HL-60/S4 treated with retinoic acid at 250 ng/mL for 4 days and 3 days (cell line): ENCODE measurements around the gene CHRNB2.
"Not testable (repeated sequence)": the region's sequence is repeated elsewhere in the genome, so short reads cannot be mapped to it uniquely, and the experiment has no call there.

Source experiments
- in situ Hi-C: fragments of 300-500 bp; cut with MboI; formaldehyde crosslinking; loops from 2 replicates; pipeline ENCODE4 v1.7.0; 2022; ENCODE audit warnings: low sequenced_read_pairs

The CHRNB2 gene, protein sequence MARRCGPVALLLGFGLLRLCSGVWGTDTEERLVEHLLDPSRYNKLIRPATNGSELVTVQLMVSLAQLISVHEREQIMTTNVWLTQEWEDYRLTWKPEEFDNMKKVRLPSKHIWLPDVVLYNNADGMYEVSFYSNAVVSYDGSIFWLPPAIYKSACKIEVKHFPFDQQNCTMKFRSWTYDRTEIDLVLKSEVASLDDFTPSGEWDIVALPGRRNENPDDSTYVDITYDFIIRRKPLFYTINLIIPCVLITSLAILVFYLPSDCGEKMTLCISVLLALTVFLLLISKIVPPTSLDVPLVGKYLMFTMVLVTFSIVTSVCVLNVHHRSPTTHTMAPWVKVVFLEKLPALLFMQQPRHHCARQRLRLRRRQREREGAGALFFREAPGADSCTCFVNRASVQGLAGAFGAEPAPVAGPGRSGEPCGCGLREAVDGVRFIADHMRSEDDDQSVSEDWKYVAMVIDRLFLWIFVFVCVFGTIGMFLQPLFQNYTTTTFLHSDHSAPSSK

DNA sequence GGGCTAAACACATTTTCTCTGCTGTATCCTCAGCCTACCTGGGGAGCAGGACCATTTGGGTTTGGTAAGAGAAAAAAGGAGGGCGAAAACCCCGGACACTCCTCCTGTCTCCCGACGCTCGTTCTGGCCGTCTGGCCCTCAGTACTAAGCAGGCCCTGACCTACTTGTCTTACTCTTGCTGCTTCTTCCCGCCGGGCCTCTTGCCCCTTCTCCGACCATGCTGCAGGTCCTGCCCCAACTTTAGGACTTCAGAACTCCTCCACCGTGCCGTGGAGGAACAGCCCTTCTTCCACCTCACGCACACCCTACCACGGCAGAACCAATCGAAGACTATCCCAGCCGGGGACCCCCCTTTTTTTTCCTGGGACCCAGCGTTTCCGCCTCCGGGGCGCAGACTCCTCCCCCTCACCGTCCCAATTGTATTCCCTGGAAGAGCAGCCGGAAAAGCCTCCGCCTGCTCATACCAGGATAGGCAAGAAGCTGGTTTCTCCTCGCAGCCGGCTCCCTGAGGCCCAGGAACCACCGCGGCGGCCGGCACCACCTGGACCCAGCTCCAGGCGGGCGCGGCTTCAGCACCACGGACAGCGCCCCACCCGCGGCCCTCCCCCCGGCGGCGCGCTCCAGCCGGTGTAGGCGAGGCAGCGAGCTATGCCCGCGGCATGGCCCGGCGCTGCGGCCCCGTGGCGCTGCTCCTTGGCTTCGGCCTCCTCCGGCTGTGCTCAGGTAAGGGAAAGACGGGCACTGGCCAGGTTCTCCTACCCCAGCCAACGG is at the start of gene CHRNB2:
Gene CHRNB2 (plus strand): TSS at position 393 of the 771 bp plus-strand sequence. CDS start 267 bp downstream, at position 660.
- in situ Hi-C loops = no loop called here

DNA sequence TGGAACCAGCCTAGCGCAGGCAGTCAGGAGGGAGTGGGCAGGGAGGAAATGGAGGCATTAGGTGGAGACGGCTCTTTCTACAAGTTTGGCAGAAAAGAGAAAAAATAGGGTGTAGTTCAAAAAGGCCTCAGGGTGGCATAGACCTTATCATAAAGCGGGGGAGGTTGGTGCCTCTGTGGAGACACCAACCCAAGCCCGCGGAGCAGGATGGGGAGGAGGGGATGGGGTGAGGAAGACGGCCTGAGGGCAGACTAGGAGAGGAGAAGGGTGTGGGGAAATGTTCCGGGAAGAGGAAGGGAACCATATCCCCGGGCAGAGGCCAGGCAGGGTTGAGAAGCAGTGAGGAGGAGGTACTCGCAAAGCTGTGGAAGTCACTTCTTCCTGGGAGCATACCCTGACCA is 48.0 kb upstream of the CHRNB2 start:
- in situ Hi-C loops = no loop called here

DNA sequence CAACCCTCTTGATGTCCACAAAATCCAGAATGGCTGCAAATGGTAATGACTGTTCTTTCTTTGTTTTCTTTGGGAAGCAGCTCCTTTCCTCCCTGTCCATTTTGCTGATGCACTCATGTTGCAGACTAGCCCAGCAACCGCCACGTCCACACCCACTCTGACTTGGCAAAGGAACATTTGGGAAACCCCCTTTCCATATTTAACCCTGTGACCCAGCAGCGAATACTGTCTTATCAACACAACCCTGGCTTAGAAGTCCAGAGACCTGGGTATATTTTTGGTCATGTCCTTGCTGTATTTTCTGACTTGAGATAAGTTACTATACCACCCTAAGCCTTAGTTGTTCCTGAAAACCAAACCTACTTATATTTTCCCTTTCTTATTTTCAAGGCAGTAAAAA is 47.2 kb upstream of the CHRNB2 start:
- in situ Hi-C loops = loop anchor here (5.0 kb wide), 1 partner anchor 33 kb away; no protein-coding TSS in a partner anchor

DNA sequence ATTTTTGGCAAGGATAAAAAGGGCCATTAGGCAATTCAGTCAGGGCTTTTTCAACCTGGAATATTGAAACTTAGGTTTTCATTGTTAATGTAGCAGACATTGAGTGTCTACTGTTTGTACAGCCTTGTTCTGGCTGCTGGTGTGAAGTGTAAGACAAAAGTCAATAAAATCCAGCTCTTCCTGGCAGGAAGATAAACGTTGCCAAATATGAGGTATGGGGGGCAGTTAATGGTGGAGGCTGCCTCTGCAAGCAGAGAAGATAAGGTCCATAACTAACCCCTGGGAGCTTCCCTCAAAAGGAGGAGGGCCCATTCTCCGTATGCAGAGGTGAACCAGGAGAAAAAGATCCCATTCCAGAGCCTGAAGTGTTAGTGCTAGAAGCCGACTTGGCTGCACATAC is 45.9 kb upstream of the CHRNB2 start:
- in situ Hi-C loops = loop anchor here (5.0 kb wide), 1 partner anchor 34 kb away; no protein-coding TSS in a partner anchor

DNA sequence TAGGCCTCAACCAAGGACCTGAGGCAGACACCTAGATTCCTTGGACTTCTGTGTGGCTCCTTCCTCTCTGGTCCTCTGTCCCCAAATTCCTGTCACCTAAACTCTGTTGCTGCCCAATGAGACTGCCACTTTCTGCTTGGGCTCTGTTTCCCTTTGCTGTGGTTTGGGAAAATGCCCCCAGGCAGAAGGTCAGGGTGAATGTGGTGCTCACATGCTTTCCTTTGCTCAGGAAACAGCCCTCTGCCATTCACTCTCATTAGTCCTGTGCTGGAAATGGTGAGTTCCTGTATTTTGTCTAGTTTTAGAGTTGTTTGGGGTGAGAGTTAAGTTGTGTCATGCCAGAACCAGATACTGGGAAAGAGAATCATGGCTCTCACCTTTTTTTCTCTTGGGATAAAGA is 42.7 kb upstream of the CHRNB2 start:
- in situ Hi-C loops = loop anchor here (5.0 kb wide), 1 partner anchor 38 kb away; no protein-coding TSS in a partner anchor

DNA sequence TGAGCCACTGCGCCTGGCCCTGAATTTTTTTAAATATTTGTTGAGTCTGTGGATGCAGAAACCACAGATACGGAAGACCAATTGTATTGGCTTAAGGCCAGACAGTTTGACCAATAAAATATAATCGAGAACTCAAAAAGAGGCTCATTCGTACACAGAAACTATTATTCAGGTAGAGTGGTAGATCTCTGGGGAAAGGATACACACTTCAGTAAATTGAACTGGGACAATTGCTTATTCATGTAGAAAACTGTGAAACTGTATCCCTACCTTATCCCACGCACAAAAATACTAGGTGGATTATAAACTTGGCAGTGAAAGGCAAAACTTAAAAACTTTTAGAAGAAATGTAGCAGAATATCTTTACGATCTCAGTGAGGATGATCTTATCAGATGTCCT is 40.4 kb upstream of the CHRNB2 start:
- in situ Hi-C loops = no loop called here

DNA sequence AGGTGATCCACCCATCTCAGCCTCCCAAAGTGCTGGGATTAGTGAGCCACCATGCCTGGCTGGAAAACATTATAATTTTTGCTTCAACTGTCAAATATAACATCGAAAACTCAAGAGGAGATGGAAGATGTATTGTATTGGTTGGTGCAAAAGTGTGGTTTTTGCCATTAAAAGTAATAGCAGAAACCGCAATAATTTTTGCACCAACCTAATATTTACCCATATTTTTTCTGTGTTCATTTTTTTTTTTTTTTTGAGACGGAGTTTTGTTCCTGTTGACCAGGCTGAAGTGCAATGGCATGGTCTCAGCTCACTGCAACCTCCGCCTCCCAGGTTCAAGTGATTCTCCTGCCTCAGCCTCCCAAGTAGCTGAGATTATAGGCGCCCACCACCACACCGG is 38.3 kb upstream of the CHRNB2 start:
- in situ Hi-C loops = no loop called here

DNA sequence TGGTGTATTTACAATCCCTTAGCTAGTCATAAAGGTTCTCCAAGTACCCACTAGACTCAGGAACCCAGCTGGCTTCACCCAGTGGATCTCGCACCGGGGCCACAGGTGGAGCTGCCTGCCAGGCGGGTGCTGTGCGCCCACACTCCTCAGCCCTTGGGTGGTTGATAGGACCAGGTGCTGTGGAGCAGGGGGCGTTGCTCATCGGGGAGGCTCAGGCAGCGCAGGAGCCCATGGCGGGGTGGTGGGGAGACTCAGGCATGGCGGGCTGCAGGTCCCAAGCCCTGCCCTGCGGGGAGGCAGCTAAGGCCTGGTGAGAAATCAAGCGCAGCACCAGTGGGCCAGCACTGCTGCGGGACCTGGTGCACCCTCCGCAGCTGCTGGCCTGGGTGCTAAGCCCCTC is 35.6 kb upstream of the CHRNB2 start:
- in situ Hi-C loops = not testable (repeated sequence)

DNA sequence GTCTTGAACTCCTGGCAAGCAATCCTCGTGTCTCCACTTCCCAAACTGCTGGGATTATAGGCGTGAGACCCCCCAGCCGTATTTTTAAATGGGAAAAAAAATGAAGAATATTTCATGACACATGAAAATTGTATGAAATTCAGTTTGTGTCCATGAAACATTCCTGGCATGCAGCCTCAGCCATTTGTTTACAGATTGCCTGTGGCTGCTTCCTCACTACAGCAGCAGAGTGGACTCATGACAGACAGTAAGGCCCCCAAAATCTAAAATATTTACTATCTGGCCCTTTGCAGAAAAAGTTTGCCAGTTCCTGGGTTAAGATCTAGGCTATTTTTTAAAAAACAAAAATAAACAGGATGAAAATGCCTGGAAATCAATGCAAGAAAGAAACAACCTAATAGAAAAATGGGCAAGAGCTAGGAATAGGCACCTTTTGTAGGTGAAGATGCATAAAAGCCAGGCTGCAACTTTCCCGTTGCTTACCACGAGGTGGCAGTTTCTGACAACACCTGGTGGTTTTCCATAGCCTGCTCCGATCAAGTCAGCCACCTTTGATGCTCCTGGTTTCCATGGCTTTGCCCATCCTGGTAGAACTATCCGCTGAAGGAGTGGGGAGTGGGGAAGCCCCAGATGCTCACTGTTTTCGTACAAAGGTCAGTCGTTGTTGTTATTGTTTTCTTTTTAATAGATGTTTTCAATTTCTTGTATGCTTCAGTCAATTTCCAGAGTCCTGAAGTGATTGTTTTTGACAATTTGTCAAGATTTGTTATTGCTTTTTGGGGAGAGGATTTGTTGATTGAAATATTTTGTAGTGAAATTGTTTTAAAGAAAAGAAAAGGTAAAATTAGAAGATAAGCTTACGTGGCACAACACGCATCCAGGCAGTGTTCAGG is 33.4 kb upstream of the CHRNB2 start:
- in situ Hi-C loops = no loop called here

DNA sequence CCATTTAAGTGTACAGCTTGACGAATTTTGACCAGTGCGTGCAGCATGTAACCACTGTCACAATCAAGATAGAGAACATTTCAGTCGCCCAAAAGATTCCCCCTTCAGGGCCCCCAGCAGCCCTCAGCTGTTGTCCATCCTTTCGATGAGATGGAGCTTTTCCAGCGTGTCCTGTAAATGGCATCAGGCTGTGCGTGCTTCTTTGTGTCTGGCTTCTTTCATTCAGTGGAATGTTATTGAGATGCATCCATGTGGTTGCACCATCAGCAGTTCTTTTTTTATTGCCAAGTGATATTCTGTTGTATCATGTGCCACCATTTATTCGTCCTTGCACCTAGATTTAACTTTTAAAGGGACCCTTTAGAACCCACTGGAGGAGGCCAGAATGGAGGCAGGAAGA is 31.0 kb upstream of the CHRNB2 start:
- in situ Hi-C loops = no loop called here

DNA sequence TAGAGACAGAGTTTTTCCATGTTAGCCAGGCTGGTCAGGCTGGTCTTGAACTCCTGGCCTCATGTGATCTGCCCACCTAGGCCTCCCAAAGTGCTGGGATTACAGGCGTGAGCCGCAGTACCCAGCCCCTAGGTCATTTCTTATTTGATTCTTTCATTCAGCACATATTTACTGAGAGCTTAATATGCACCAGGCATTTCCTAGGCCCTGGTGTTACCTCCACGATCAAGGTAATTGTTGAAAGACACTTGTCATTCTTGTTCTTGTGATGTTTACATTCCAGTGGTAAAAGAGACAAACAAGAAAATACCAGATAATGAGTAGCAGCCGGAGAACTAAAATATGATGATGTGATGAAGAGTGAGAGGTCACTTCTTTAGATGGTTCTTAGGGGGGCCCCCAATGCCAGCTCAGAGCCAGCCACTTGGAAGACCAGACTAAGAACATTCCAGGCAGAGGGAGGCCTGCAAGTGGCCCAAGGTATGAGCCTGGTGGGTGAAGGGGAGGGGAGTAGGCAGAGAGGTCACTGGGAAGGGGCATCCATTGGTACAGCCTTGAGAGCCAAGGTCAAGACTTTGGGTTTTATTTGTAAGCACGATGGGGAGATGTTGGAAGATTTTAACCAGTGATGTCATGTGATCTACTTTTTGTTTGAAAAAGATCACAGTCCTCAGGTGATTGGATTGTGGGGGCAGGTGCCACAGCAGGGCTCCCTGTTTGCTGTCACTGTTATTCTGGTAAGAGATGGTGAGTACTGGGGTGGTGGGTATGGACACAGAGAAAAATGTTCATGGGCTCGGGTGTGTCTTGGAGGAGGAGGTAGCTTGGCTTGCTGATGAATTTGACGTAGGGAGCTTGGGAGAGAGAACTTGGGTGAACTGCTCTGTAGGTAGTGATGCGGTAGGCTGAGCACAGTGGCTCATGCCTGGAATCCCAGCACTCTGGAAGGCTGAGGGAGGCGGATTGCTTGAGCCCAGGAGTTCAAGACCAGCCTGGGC is 27.8 kb upstream of the CHRNB2 start:
- in situ Hi-C loops = no loop called here

DNA sequence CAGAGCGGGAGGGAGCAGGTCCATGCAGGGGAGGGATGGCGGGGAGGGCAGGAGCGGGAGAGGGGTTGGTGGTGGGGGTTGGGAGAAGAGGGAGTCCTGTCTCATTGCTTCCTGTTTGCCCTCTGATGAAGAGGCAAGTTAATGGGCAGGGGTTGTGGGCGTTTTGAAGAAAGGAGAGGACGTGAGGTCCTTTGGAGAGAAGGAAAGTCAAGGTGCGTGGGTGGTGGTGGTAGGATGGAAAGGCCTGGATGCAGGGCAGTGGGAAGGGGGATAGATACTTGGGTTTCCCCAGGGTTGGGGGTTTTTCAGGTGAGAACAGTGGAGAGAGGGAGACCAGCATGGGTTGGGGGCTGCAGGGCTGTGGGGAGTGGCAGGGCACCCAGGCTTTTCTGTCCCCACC is 26.3 kb upstream of the CHRNB2 start:
- in situ Hi-C loops = no loop called here

DNA sequence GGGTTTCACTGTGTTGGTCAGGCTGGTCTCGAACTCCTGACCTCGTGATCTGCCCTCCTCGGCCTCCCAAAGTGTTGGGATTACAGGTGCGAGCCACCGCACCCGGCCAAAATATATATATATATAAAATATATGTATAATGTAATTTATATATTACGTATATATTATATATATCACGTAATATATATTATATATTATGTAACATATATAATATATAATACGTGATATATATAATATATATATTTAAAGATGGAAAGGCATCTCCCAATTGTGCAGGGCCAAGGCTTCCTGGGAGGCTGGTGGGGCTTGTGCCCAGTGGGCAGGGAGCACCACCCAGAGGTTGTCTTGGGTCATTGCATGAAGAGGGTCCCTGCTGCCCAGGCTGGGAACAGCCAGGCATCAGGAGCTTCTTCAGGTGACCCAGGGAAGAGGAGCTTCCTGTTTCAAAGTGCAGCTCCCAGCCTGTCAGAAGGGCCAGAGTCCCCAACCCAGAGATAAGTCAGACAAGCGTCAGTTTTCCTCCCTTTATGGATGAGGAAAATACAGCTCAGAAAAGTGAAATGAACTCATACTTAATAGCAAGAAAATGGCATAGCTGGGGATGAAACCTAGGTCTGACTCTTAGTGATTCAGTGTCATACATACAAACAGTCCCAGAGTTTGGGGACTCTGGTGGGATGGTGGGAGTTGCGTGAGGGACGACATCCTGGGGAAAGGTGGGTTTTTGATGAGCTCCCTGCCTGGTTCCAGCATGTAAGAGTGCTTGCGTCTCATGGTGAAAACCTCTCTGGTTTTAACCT is 21.1 kb upstream of the CHRNB2 start:
- in situ Hi-C loops = no loop called here

DNA sequence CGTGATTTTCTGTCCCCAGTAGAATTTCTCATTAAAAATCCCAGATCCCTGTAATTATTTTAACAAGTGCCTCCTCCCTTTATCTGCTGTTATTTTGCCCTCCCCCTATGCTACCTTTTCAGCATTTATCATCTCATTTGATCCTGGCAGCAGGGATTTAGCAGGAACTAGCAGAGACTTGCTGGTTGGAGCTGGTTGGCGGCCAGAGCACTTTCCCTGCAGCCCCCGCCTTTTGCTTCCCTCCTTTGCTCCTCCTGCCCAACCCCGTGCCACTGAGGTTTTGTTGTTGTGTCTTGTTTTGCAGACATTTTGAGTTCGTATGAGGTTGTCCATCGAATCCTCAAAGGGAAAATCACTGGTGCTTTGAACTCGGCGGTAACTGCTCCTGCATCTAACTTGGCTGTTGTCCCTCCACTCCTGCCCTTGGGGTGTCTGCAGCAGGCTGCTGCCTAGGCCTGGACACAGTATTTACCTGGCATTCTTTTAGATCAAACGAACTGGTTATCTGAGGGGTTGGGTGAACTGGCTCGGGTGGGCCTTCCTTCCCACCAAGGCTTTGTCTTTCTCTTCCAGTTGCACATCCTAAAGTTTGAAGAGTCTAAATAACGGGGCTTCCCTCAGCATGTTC is 20.4 kb upstream of the CHRNB2 start:
- in situ Hi-C loops = no loop called here

DNA sequence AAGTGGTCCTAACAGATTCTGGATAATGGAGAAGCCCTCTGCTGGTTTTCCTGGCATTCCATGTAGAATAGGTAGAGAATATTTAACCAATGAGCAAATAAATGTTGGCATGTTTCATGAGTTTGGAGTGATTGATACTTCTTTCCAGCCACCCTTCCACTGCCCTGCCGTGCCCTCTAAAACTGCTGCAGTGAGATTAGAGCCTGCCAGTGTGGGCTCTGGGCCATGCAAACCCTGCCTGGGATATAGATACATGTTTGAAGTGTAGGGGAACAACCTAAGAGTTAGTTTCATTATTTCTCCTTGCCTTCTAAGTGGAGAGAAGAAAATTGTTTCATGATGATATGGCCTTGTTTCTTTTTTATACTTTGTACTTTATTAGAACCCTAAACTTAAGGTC is 19.6 kb upstream of the CHRNB2 start:
- in situ Hi-C loops = no loop called here

DNA sequence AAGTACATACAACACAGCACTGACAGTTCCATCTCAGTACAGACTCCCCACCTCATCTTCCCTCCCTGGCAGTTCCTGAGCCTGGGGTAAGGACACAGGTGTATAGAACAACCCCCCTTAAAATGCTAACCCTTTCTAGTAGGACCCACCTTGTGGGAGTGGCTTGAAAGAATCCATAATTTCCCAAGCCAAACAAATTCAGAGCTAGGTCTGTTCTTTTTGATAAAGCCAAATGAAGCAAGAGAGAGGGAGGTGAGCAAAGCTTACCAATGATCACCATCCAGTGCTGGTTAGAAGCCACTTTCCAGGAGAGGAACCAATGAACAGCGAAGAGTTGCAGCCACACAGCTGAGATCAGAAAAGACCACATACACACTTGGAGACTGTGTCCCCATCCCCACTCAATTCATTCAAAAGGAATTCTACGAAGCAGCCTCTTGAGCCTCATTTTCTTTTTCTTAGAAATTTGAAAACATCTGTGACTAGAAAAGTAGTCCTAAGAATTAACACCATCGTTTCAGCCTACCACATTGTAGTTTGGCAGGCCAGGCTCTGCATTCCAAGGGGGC is 18.3 kb upstream of the CHRNB2 start:
- in situ Hi-C loops = no loop called here

DNA sequence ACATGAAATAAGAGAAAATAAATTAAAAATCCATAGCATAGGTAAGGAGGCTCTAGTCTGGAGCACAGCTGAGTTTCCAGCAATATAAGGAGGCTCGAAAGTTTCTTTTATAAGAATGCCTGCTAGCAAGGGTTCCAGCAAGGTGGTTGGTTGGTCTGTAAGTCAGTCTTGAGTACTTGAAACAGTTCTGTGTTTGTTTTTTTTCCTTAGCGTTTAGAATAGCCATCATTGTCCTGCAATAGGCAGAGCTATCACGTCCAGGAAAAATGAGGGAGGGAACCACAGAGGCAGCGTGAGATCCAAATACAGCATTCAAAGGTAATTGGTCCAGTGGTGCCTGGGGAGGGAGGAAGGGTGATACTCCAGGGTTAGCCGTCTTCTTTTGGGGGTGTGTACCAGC is 17.5 kb upstream of the CHRNB2 start:
- in situ Hi-C loops = no loop called here

DNA sequence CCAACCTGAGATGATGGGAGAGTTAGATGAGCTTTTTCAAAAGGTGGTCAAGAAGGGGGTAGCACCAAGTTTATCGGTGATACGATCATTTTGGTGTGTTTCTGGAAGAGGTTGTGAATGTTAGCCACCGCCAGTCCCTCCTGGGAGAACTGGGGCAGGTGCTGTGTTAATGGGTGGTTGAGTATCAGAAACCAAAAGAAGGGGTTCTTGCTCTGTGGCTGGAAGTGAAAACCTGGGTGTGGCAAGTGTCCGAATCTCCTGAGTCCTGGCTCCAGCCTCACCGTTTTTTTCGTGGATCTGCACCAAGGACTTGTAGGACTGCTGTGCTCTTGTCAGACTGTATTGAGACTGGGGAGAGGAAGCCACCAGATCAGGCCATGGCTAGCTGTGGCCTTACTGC is 16.9 kb upstream of the CHRNB2 start:
- in situ Hi-C loops = no loop called here
